MCF 10A (cell line): ENCODE measurements around the gene REXO1. TPM values are rescaled to one million over a fixed set of nuclear protein-coding genes. Genes with fewer than 3 reads are reported as not detected.

Experiments used
- BruUV-seq: library from RNA; stranded (reverse); fragments of 400-500 nt; replicated peaks from 2 replicates; lab custom pipeline; 2021; lab: Mats Ljungman, UMichigan
- CTCF ChIA-PET: fragments of 300-600 bp; sonication (Branson Sonifier 250); formaldehyde crosslinking; extraction: SDS; loops from one replicate; lab custom pipeline; 2021; ENCODE audit warnings: antibody characterized with exemption, inconsistent platforms; lab: Yijun Ruan, JAX
- POLR2A ChIA-PET: fragments of 300-600, 350-650 bp; sonication (Branson Sonifier 250); formaldehyde crosslinking; extraction: SDS; loops from one replicate; lab custom pipeline; 2020; ENCODE audit warnings: antibody characterized with exemption, inconsistent platforms; lab: Yijun Ruan, JAX
- DNase-seq: peaks from one replicate; pipeline ENCODE4 v3.0.0-alpha.2; 2018; ENCODE audit not compliant: unreplicated experiment
- H3K27ac Mint-ChIP-seq: one replicate; pipeline ENCODE4 v1.8.0; 2022; ENCODE audit warnings: mild to moderate bottlenecking, low read depth, mixed read lengths; ENCODE audit not compliant: unreplicated experiment
- H3K27me3 Mint-ChIP-seq: one replicate; pipeline ENCODE4 v1.8.0; 2022; ENCODE audit warnings: mixed read lengths; ENCODE audit not compliant: insufficient read depth, unreplicated experiment
- H3K36me3 Mint-ChIP-seq: one replicate; pipeline ENCODE4 v1.8.0; 2022; ENCODE audit warnings: mild to moderate bottlenecking, moderate library complexity, mixed read lengths; ENCODE audit not compliant: insufficient read depth, unreplicated experiment
- H3K4me1 Mint-ChIP-seq: one replicate; pipeline ENCODE4 v1.8.0; 2022; ENCODE audit warnings: mixed read lengths; ENCODE audit not compliant: insufficient read depth, unreplicated experiment
- H3K4me3 Mint-ChIP-seq: one replicate; pipeline ENCODE4 v1.8.0; 2022; ENCODE audit warnings: mild to moderate bottlenecking, moderate library complexity, mixed read lengths; ENCODE audit not compliant: unreplicated experiment
- H3K9me3 Mint-ChIP-seq: one replicate; pipeline ENCODE4 v1.8.0; 2022; ENCODE audit warnings: mixed read lengths; ENCODE audit not compliant: unreplicated experiment
- CTCF ChIP-seq: fragments of 200-600 bp; IDR thresholded peaks from one replicate; pipeline ENCODE4 v1.8.0; 2022; ENCODE audit warnings: antibody characterized with exemption, mild to moderate bottlenecking; ENCODE audit not compliant: unreplicated experiment
- intact Hi-C: fragments of 100-400 bp; cut with micrococcal nuclease; formaldehyde crosslinking; loops from 2 replicates; pipeline ENCODE4 v1.14.1; 2022
- total RNA-seq: library from RNA; stranded (reverse); gene quantifications from 2 replicates; pipeline ENCODE4 v1.2.3, GENCODE V29; 2022

REXO1 gene
- total RNA-seq, 1 experiment from 2014 or later, result 36.4 TPM

GRCh38 chr19:1859331-1859781, 11.1 kb upstream of the REXO1 start:
- no peak for DNase-seq
- Mint-ChIP-seq H3K4me1 (peaks cover 5% of the 10 kb centered on the region), H3K9me3 (no peaks in the 10 kb centered on the region), H3K36me3 (peaks cover 2% of the 10 kb centered on the region), H3K27ac (peak overlapping the region; percentile 57), H3K27me3 (no peaks in the 10 kb centered on the region), H3K4me3 (peak overlapping the region; percentile 80)
- CTCF ChIA-PET, result no interaction called here
- POLR2A ChIA-PET, result interaction anchor here (1.6 kb wide), 1 partner anchor 16 kb away, joined by 5 read pairs; no protein-coding TSS in a partner anchor
- no TSS peak for BruUV-seq
- intact Hi-C loops, result no loop called here
- TF ChIP-seq CTCF, result no peak

- no peaks in the 10 kb centered on the region for H3K36me3 Mint-ChIP-seq
- peak overlapping the region; percentile 44 for H3K4me3 Mint-ChIP-seq
- no TSS peak for BruUV-seq
- ChIA-PET CTCF (interaction anchor here (0.7 to 1.5 kb wide), 3 partner anchors 8 to 21 kb away, joined by 3 to 4 read pairs (median 3); no protein-coding TSS in a partner anchor), POLR2A (interaction anchor here (0.8 to 2.7 kb wide), 4 partner anchors 17 to 605 kb away, joined by 3 to 9 read pairs (median 4); no protein-coding TSS in a partner anchor)
- H3K27me3 Mint-ChIP-seq, result no peaks in the 10 kb centered on the region
- TF ChIP-seq CTCF, result no peak
- DNase-seq, result no peak
- intact Hi-C loops, result no loop called here
- H3K27ac Mint-ChIP-seq, result peak overlapping the region; percentile 57
- peaks cover 6% of the 10 kb centered on the region for H3K4me1 Mint-ChIP-seq
- no peaks in the 10 kb centered on the region for H3K9me3 Mint-ChIP-seq
These were observed 10.3 kb upstream of the REXO1 start for GRCh38 chr19:1858412-1859081.

GRCh38 chr19:1857648-1858326, 9.5 kb upstream of the REXO1 start:
- H3K4me1 Mint-ChIP-seq, result peaks cover 10% of the 10 kb centered on the region
- intact Hi-C loops, result no loop called here
- no peak overlapping the region for H3K27ac Mint-ChIP-seq
- H3K4me3 Mint-ChIP-seq, result peak overlapping the region; percentile 44
- no peak for DNase-seq
- no peak for TF ChIP-seq CTCF
- H3K9me3 Mint-ChIP-seq, result no peaks in the 10 kb centered on the region
- no TSS peak for BruUV-seq
- H3K36me3 Mint-ChIP-seq, result no peaks in the 10 kb centered on the region
- ChIA-PET POLR2A (interaction anchor here (0.6 to 2.7 kb wide), 7 partner anchors 16 to 605 kb away, joined by 3 to 11 read pairs (median 4); no protein-coding TSS in a partner anchor), CTCF (interaction anchor here (0.7 to 1.5 kb wide), 5 partner anchors 9 to 1103 kb away, joined by 3 to 4 read pairs (median 3); no protein-coding TSS in a partner anchor)
- no peaks in the 10 kb centered on the region for H3K27me3 Mint-ChIP-seq
